ENCODE measurements around the gene RASSF4. TPM values are rescaled to one million over a fixed set of nuclear protein-coding genes. Genes with fewer than 3 reads are reported as not detected.

Gene RASSF4
- total RNA-seq, 1 donor from 2014 or later: 16.9 TPM

DNA sequence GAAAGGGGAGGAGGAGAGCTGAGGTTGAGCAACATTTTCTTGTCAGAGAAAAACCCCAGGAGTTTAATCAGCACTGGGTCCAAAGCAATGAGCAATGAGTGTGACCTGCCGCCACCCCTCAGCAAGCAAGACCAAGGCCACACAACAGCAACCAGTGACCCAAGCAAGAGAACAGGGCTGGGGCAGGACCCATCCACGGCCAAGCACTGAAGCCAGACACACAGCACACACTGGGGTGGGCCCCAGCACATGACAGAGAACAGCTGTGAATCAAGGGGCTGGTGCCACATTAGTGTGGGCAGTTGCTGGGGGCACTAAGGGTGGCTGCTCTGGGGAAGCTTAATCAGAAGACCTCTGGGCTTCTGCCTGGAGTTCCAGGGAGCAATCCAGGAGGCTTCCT lies 32.2 kb upstream of the RASSF4 start:
- DNase-seq (ENCODE audit: low spot score): peak; percentile 40

DNA sequence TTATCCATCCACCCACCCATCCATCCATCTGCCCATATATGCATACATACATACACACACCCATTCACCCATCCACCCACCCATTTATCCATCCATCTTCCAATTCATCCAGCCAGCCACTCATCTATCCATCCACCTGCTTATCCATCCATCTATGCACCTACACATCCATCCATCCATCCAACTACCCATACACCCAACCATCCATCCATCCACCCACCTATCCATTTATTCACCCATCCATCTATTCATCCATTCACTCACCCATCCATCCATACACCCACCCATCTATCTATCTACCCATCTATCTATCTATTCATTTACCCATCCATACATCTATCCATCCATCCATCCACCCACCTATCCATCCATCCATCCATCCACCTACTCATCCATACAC lies 31.1 kb upstream of the RASSF4 start:
- no peak for DNase-seq (ENCODE audit: low spot score)

DNA sequence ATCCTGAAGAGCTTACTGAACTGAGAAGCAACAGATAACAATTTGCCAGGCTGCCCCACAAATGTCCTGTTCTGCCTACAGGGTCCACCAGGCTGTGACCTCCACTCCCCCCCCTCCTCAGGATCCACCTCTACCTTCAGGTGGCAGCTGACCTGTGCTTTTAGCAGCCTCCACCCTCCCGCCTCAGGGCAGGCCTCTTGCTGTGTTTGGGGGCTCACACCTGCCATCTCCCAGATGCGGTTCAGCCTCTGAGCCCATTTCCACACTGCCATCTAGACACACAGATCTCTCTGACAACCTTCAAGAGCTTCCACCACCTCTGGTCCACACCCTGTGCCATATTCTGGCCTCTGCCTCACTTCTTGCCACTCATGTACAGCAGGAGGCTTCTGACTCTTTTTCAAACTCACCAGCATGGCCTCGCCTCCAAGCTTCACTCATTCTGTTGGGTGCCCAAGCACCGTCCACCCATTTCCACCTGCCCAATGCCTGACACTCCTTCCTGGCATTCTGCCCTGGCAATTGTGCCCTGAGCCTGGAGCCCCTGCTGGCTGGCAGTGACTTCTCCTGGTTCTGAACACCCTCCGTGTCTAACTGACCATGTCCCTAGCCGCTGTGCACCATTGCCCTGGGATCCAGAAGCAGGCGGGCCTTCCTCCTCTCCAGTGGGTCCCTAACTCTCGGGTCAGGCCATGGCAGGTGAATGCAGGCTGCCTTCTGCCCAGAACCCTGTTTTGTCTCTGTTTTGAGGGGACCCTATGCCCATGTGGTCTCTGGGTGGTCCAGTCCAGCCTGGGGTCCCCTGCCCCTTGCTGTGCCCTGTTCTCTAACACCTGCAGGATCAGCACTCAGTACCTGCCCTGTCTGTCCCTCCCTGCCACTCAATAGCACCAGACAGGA lies 30.0 kb upstream of the RASSF4 start:
- DNase-seq (ENCODE audit: low spot score): no peak

DNA sequence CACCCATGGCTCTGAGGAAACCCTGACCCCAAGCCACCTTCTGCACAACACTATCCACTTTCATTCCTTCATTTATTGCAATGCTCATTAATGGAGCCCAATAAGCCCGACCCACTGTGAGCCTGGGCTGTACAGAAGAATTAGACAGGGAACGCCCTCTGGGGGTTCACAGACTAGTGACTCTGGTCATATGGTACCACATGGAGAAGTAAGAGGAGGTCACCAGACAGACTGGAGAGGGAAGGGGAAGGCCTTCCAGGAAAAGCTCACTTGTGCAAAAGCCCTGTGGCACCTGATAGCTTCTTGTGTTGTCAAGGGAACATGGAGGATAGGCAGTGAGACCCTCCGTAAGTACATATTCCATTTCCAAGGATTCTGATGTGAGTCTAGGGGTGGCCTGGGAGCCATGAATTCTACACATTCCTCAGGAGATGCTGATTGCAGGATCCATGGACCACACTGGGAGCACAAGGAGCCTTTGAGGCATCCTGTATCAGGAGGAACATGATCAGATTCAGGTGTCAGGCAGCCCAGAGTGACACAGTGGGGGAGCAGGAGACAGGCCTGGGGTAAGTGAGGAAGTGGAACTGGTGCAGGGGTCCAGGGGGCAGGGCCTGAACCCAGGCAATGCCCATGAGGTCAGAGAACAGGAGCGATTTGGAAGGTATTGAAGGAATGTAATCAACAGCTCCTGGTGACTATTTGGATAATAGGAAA lies 28.5 kb upstream of the RASSF4 start:
- DNase-seq (ENCODE audit: low spot score): no peak

DNA sequence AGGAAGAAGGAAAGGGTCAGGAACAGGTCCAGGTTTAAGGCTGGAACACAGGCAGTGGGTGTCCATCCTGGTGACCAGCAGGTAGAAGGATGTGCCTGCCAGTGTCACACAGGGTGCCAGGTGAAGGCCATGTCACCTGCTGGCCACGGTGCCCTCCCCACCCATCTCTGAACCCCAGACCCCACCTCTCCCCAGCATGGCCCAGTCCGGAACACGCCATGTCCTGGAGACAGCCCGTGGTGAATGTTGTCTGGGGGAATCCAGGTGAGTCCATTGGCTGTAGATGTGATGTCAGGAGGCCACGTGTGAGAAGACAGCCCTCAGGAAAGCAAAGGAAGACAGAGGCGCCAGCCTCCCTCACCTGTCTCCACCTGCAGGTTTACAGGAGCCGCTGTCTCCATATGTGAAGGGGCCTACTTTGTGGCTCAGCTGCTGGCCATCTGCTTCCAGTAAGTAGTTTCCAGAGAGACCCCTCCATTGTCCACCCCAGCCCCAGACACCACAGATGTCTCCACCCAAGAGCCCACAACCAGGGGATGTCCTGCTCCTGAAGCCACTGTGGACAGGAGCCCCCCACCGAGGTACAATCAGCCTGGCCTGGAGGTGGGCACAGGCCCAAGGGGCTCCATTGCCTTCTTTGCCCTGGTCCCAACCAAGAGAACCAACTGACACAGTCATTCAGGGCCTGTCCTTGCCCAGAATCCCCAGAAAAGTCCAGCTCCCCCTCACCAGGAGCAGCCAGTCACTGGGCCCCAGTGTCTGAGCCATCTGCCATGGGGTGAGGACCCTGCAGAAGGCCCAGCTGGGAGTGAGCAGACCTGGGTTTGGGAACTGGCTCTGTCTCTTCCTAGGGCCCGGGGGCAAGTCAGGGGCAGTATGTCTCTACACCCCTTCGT lies 27.7 kb upstream of the RASSF4 start:
- no peak for DNase-seq (ENCODE audit: low spot score)

DNA sequence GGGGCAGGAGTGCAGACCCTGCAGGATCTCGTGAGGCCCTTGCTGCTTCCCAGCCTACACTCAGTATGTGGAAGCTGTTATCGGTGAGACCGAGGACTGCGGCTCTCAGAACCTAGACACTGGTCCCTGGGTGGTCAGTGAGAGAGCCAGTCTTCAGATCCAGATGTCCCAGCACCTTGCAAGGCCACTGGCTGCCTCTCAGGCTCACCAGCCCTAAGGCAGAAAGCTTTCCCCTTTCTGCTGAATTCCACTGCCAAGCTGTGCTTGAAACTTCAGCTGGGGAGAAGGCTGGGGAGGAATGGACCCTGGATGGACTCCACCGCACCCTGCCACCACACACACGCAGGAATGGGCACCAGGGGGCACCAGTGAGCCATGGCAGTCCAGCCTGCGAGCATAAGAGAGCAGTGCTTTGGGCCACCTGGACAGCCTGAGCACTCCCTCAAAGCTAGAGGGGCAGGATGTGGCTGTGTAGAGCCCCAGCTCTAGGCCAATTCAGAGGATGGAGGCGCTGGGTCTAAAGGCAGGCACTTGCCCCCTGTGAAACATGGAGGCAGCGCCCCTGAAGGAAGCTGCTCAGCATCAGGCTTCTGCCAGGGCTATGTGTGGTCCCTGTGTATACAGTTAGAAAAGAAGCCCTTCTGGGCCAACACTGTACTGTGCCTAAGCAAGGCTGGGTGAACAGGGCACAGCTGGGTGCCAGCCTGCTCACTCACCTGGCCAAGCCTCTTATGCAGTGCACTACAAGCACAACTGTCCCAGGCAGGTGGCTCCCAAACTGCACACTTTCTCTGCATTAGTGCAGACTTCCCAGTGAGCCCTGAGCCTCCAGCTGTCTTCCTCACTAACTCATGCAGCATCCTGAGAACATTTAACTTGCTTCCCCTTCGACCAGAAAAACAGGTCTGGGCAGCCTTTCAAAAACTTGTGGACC lies 26.8 kb upstream of the RASSF4 start:
- DNase-seq (ENCODE audit: low spot score): peak; percentile 80

DNA sequence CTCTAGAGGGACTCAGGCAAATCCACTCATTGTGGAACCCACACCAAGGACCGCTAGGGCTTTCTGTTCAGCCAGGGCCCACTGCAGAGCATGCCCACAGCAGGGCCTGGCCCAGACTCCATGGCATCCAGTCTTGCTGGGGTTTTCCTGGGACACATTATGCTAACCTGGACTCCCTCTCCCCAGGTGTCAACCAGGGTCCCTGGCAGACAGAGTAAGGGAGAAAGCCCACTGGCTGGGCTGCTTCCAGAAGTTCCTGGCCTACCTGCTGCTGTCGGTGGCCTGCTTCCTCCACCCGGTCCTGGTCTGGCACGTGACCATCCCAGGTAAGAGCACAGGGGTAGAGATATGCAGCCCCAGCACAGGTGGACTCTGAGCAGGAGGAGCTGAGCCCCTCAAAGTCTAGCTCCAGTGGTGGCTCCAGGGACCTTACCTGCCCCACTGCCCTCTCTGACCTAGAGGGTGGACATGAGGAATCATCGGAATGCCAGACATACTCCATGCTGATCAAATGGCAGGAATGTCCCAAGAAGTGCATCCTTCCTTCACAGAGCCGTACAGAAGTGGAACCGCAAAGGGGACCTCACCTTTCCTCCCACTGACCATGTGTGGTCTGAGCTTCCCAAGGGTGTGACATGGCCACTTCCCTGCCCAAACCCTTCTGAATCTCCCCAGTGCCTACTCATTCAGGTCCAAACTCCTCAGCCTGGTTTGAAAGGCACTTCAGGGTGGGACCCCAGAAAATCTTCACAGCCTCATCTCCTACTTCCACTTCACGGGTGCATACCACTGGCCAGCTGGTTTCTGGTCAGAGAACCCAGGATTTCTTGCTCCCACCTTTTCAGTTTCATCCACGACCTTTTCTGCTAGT lies 25.9 kb upstream of the RASSF4 start:
- no peak for DNase-seq (ENCODE audit: low spot score)

DNA sequence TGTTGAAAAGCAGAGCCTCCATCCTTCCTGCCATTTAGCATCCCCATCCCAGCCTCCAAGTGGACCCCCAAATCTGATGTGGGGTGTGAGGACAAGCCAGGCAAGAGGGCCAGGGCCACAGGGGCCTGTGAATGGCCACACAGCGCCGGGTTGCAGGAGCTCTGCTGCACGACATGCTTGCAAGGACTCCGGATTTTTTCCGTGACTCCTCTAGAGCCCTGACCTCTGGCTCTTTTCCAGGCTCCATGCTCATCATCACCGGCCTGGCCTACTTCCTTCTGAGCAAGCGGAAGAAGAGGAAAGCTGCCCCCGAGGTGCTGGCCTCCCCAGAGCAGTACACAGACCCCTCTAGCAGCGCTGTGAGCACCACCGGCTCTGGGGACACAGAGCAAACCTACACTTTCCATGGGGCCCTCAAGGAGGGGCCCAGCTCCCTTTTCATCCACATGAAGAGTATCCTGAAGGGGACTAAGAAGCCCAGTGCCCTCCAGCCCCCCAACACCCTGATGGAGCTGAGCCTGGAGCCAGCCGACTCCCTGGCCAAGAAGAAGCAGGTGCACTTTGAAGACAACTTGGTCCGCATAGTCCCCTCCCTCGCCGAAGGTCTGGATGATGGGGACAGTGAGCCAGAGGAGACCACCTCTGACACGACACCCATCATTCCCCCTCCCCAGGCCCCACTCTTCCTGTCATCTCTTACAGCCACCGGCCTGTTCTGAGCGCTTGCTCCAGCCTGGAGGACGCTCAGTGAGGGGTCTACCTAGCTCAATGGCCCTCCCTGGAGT lies 25.0 kb upstream of the RASSF4 start:
- DNase-seq (ENCODE audit: low spot score): no peak

DNA sequence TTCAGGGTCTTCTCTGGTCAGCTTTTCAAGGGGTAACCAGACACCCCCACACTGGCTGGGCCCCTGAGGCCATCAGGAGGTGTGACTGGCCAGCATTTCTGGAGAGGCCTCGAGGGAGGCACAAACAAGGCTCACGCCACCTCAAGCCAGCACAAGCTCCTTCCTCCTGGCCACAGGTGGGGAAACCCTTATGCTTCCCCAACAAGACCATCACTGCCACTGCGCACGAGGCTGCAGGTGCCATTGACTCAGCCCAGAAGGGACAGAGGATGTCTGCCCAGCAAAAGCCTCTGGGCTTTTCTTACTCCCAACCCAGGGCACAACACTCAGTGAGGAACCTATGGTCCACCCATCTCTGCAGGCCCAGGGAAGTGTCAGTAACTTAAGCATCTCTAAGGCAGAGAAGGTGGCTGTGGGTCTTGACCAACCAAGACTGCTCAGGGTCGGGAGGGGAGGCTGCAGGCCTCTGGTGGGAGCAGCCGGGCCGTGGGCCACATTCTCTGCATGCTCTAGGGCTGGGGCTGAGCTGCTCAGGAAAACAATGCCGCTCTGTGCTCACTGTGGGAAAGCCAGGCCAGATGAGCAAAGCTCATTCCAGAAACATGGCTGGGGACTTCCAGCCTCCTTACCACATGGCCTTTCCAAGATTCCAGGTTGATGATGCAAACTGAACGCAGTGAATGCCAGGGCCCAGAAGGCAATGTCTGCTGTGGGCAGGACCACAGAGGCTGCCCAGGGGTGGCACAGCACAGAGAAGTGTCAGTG lies 24.2 kb upstream of the RASSF4 start:
- peak; percentile 76 for DNase-seq (ENCODE audit: low spot score)

DNA sequence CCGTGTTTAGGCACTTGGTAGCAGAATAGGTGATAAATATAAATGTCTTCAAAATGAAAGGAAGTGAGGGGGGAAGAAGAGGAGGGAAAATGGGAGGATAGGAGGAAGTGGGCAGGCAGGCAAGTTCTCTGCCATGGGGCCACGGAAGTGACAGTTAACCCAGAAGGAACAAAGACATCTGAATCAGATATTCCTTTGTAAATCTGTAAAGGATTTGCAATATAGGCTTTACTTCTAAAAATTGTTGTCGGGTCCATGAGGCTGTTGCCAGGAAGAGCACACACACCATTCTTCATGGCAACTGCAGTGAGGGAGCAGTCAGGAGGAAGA lies 23.7 kb upstream of the RASSF4 start:
- no peak for DNase-seq (ENCODE audit: low spot score)

DNA sequence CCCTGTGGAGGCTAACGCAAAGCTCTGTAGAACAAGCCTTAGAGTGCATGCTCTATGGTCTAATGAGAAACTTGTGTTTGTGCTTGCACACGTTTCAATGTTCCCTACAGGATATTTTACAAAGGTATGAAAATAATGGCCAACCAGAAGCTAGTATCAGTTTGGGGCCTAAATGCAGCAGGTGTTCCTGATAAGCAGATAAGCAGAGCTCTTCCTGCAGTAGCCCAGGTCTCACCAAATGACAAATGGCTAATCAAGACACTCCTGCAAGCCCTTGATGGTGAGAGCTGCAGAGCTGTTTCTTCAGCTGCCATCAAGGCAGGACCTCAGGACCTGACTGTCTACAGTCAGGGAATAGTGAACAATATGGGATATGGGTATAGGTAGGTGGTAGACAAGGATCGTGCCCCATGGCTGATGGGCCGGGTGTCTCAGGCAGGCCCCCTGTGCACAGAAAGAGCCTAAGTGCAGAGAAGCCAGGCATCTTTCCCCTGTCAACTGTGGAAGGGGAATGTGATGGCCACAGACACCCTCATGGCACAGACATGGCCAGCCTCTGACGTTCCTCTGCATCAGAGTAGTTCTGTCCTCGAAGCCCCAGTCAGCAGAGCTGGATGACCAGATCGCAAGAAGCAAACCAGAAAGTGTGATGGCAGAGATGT lies 23.2 kb upstream of the RASSF4 start:
- DNase-seq (ENCODE audit: low spot score): no peak

DNA sequence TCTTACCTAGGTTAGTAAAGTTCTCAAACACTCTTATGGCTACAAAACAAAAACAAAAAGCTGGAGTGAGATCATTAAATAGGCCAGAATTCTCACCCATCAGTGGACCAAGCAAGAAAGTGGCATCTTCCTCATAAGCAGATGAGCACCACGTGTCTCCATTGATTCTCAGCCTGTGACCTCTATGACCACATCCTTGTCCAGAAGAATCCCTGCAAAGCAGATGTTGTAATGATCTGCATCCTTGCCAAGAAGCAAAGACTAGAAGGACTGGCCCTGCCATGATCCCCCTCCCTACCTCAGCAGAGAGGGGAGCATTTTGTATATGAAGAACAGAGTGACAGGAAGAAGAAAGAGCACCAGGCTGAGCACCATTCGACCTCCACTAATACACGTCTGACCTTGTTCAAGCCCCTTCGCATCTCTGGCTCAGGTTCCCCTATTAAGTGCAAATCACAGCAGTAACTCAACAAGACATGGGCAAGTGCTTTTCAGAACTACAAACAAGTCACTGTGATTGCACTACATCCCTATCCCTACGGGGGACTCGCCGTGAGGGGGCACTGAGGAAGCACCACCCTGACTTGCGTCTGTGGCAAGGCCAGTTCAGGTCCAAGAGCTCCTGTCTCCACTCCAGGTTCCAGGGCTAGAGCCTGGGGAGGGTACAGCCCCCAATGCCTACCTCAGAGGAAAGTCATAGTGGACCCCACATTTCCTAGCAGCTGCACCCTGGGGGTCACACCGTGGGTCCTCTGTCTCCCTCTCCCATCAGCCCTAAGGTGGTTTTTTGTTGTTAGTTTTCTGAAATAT lies 22.2 kb upstream of the RASSF4 start:
- DNase-seq (ENCODE audit: low spot score): no peak

DNA sequence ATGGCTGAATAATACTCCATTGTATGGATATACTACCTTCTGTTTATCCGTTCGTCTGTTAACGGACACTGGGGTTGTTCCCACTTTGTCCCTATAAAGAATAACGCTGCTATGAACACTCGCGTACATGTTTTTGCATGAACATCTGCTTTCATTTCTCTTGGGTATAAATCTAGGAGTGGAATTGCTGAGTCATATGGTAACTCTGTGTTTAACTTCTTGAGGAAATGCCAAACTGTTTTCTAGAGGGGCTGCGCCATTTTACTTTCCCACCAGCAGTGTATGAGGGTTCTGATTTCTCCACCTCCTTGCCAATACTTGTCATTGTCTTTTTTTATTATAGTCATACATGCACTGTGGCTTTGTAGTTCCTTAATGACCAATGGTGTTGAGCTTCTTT lies 20.6 kb upstream of the RASSF4 start:
- no peak for DNase-seq (ENCODE audit: low spot score)

DNA sequence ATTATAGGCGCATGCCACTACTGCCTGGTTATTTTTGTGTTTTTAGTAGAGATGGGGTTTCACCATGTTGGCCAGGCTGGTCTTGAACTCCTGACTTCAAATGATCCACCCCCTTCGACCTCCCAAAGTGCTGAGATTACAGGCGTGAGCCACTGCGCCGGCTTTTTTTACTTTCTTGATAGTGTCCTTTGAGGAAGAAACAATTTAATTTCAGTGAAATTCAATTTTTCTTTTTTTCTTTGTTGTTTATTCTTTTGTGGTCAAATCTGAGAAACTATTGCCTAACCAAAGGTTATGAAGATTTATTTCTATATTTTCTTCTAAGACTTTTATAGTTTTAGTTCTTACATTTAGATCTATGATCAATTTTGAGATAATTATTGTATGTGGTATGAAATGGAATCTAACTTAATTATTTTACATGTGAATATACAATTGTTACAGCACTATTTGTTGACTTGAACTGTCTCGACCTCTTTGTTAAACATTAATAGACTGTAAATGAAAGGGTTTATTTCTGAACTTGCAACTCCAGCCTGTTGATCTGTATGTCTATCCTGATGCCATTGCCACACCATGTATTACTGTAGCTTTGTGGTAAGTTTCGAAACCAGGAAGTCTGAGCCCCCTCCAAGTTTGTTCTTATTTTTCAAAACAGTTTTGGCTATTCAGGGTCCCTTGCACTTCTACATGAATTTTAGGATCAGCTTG lies 19.8 kb upstream of the RASSF4 start:
- DNase-seq (ENCODE audit: low spot score): no peak

DNA sequence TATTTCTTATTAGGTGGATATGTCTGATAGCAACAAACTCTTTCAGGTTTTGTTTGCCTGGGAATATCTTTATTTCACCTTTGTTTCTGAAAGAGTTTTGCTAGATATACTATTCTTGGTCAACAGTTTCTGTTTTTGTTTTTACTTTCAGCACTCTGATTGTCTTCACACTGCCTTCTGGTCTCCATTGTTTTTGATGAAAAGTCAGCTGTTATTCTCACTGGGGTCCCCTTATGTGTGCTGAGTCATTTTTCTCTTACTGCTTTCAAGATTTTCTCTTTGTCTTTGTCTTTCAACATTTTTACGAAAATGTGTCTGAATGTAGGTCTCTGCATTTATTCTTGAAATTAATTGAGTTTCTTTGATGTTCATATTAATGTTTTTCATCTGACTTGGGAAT lies 15.2 kb upstream of the RASSF4 start:
- no peak for DNase-seq (ENCODE audit: low spot score)

DNA sequence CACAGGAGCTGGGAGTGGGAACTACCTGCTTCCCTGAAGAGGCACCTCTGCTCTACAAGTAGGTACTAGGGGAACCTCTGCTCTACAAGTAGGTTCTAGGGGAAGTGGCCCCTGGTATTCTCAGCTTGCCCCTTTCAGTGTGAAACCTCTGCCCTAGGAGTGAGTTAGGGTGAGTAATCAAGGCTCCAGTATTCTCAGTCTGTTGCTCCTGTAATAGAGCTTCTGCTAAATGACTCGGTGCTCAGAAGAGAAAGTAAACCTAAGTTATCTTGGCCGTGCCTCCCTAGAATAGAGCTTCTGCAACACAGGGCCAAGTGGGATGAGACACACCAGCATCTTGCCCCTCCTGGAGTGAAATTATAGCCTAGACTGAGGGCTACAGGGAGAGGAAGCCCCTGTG lies 13.4 kb upstream of the RASSF4 start:
- no peak for DNase-seq (ENCODE audit: low spot score)
